GM21515 (cell line): ENCODE measurements around the gene SBK2.

Experiments used
- ATAC-seq: cut with Tn5 transposase; IDR thresholded peaks from one replicate; pipeline ENCODE4 v1.9.1; 2021; ENCODE audit not compliant: unreplicated experiment

SBK2 gene

DNA sequence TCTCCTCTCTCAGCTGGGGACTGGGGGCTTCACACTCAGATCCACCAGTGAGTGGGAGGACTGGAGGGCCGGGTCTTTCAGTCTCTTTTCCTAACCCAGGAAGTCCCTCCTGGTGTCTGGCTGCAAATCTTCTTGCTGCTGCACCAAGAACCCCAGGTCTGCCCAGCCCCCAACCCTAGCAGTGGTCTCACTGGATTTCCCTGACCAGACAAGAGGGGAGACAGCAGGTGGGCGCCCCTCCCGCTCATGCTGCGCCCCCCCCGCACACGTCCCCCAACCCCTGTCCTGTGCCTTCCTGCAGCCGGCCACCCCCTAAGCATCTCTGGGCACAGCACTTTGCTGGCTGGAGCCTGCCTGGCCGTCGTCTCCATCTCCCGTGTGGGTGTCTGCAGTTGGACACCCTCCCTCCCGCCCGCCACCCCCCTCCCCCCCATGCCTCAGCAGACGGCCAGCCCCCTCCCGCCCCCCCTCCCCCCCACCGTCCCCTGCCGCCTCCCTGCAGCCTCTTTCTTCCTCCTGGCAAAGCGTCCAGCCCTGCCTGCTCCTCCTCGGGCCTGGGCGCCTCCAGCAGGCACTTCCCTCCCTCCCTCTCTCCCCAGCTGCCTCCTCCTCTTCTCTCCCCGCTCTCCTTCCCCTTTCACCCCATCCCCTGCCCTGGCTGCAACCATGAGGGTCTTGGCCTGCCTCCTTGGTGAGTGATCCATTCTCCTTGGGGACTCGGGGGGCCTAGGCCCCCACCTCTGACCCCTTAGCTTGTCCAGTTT is 48.8 kb downstream of the SBK2 start, which contains the start of gene SSC5D:
SSC5D (plus strand) TSS at position 513 of the 764 bp plus-strand sequence; CDS start at position 667, 154 bp downstream.
- ATAC-seq: no peak

DNA sequence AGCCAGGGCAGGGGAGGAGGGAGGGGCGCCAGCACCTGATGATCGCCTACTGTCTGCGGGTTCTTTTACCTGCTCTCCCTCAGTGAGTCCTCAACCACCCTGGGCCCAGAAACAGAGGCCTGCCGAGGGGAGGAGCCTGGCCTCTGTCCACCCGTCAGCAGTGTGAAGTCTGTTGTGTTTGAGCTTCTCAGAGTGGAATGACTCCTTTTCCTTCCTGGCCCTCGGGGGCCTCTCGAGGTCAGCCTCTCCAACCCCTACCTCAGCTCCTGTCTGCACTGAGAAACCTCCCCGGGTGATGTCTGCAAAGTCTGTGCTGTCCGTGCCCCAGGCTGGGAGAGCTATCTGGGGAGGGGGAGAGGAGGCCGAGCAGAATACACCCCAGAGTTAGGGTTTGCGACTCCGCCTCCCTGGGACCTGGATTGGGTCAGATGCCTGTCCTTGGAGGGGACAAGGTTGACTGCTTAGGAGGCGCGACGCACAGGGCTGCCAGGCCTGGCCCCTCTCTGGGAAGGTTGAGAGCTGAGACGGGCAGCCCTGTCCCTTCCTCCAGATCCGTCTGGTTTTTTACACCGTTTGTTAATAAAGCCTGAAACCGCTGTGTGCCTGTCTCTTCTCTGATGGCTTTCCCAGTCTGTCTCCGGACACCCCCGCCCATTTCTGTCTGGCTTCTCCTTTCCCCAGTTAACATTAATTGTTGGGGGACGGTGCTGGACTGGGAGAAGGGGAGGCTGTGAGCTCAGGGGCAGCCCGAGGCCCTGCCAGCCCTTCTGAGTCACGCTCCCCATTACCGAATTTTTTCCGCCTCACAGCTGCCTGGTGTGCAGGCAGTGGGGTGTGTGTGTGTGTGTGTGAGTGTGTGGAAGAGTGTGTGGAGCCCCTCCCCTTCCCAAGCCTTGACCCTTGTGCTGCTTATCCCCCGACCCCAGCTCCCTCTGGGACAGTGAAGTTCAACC is 49.7 kb downstream of the SBK2 start:
- no peak for ATAC-seq

DNA sequence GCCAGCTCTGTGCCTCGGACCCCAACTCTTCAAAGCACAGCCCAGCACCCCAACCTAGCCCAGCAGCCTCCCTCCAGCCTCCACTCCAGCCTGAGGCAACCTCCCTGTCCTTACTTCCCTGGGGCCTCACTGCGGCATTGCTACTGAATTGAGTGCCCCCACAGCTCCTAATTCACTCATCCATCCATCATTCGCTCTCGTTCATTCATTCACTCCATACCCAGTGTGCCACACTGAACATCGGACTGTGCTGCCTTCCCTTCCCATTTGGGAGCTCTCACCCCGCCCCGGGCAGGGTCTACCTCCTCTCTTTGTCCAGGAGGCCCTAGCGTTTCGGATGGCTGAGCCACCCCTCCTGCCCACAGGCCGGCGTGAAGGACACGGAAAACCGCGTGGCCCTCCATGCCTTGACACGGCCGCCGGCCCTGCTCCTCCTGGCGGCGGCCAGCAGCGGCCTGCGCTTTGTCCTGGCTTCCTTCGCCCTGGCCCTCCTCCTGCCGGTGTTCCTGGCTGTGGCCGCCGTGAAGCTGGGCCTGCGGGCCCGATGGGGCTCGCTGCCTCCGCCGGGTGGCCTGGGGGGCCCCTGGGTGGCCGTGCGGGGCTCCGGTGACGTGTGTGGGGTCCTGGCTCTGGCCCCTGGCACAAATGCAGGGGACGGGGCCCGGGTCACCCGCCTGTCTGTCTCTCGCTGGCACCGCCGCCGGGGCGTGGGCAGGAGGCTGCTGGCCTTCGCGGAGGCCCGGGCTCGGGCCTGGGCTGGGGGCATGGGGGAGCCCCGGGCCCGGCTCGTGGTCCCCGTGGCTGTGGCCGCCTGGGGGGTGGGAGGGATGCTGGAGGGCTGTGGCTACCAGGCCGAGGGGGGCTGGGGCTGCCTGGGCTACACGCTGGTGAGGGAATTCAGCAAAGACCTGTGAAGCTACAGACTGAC is 50.6 kb downstream of the SBK2 start:
- ATAC-seq: no peak

DNA sequence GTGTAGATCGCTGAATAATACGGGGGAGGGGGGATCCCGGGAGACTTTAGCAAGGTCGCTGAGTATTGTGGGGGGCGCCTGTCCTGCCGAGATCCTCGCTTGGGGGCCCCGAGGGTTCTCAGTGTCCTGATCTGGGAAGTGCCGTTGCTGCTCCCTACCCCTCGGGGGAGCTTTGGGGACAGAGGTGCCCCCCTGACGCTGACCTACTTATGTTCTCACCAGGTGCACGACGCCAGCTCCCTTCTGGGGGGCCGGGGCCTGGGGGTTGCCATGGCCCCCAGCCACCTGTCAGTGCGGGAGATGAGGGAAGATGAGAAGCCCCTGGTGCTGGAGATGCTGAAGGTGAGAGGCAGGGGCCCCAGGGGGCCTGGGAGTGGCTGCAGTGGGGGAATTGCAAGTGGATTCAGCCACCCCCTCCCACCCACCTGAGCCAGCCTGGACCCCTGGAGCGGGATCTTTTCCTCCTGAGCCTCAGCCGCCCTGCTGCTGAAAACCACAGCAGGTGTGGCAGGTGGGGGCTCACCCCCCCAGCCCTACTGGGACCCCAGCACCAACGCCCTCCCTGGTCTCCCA is 51.4 kb downstream of the SBK2 start:
- ATAC-seq: no peak

DNA sequence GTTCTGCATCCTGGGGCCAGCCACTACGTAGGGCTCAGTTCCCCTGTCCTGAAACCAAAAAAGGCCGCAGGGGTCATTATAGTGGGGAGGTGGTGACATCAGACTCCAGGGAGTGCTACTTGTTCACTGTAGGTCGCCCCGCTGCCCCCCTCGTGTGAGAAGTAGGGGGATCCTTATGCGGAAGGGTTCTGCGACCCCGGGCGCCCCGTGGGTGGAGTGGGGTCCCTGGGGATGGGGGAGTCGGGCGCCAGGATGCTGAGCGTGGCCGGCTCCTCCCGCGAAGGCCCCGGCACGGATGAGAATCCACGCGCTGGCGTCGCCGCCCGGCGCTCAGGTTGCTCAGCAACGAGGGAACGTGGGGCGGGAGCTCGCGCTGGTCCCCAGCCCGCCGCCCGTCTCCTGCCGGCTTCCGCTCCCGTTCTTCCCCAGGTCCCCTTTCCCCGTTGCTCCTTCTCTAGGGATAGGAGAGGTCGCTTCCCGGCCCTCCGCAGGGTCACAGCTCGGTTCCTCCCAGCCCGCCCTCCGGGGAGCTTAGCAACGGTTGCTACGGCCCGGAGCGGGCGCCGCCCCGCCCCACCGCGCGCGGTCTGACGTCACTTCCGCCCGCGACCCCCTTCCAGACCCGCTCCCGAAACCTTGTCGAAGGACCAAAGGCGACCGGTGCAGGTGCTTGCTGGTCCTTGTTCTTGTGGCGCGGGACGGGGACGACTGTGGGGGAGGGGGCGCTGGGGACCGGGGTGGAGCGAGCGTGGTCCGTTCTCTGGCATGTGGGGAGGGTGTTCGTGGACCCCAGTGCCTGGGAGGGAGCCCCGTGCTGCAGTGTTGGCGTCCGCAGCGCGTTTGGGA is 52.1 kb downstream of the SBK2 start, which contains the start of gene NAT14:
NAT14 (plus strand) TSS at position 596 of the 846 bp plus-strand sequence. CDS start 521 bp downstream, outside the sequence.
- ATAC-seq: no peak

DNA sequence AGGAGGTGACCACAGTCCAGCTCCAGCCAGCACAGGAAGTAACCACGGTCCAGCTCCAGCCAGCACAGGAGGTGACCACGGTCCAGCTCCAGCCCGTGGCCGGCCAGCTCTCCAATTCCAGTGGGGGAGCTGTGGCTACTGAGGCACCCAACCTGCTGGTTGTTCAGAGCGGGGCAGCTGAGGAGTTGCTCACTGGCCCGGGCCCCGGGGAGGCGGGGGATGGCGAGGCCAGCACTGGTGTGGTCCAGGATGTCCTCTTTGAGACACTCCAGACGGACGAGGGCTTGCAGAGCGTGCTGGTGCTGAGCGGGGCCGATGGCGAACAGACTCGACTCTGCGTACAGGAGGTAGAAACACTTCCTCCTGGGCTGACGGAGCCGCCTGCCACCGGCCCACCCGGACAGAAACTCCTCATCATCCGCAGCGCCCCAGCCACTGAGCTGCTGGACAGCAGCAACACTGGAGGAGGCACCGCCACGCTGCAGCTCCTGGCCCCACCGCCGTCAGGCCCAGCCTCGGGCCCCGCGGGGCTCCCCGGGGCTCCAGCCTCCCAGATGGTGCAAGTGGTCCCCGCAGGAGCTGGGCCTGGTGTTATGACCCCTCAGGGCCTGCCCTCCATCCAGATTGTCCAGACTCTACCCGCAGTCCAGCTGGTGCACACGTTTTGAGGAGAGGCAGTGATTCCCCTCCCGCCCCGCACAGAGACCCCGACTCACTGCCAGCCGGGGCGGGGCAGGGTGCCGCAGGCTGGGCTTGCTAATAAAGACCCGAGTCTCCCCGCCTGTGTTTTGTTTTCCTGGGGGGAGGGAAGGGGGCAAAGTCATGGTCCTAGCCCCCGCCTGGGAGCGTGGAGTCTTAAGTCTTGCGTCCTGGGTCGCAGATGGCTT is 53.0 kb downstream of the SBK2 start:
- no peak for ATAC-seq

DNA sequence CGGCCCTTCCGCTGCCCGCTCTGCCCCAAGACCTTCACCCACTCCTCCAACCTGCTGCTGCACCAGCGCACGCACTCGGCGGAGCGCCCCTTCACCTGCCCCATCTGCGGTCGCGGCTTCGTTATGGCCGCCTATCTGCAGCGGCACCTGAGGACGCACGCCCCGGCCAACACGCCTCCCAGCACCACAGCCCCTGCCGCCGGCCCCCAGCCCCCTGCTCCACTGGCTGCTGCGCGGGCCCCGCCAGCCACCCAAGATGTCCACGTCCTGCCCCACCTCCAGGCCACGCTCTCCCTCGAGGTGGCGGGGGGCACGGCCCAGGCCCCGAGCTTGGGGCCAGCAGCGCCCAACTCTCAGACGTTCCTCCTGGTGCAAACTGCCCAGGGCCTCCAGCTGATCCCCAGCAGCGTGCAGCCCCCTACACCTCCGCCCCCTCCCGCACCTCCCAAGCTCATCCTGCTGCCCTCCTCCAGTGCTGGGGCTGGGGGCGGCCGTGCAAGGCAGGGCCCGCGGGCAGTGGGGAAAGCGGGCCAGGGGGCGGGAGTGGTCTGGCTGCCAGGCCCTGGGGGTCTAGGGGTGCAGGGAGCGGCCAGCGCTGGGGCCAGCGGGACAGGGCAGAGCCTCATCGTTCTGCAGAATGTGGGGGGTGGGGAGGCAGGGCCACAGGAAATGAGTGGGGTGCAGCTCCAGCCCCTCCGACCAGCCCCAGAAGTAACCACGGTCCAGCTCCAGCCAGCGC is 53.8 kb downstream of the SBK2 start:
- ATAC-seq: no peak

DNA sequence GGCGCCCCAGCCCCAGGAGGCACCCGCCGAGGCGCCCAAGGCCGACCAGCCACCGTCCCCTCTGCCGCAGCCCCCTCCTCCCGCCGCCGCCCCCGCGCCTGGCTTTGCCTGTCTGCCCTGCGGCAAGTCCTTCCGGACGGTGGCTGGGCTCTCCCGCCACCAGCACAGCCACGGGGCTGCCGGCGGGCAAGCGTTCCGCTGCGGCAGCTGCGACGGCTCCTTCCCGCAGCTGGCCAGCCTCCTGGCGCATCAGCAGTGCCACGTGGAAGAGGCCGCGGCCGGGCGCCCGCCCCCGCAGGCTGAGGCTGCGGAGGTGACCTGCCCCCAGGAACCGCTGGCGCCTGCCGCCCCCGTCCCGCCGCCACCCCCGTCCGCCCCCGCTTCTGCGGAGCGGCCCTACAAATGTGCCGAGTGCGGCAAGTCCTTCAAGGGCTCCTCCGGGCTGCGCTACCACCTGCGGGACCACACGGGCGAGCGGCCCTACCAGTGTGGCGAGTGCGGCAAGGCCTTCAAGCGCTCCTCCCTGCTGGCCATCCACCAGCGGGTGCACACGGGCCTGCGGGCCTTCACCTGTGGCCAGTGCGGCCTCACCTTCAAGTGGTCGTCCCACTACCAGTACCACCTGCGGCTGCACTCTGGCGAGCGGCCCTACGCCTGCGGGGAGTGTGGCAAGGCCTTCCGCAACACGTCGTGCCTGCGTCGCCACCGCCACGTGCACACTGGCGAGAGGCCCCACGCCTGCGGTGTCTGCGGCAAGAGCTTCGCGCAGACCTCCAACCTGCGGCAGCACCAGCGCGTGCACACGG is 54.6 kb downstream of the SBK2 start:
- ATAC-seq: no peak

DNA sequence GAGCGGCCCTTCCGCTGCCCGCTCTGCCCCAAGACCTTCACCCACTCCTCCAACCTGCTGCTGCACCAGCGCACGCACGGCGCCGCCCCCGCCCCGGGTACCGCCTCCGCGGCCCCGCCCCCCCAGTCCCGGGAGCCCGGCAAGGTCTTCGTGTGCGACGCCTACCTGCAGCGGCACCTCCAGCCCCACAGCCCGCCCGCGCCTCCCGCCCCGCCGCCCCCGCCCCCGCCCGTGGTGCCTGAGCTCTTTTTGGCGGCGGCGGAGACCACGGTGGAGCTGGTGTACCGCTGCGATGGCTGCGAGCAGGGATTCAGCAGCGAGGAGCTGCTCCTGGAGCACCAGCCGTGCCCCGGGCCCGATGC is 55.2 kb downstream of the SBK2 start:
- no peak for ATAC-seq

DNA sequence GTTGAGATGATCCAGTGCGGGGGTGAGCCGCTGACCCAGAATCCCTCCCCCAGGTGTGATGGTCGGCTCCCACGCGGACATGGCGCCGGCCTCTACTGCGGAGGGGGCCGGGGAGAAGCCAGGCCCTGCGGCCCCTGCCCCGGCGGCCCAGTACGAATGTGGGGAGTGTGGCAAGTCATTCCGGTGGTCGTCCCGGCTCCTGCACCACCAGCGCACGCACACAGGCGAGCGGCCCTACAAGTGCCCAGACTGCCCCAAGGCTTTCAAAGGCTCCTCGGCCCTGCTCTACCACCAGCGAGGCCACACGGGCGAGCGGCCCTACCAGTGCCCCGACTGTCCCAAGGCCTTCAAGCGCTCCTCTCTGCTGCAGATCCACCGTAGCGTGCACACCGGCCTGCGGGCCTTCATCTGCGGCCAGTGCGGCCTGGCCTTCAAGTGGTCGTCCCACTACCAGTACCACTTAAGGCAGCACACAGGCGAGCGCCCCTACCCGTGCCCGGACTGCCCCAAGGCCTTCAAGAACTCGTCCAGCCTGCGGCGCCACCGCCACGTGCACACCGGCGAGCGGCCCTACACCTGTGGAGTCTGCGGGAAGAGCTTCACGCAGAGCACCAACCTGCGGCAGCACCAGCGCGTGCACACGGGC is 55.7 kb downstream of the SBK2 start:
- no peak for ATAC-seq

DNA sequence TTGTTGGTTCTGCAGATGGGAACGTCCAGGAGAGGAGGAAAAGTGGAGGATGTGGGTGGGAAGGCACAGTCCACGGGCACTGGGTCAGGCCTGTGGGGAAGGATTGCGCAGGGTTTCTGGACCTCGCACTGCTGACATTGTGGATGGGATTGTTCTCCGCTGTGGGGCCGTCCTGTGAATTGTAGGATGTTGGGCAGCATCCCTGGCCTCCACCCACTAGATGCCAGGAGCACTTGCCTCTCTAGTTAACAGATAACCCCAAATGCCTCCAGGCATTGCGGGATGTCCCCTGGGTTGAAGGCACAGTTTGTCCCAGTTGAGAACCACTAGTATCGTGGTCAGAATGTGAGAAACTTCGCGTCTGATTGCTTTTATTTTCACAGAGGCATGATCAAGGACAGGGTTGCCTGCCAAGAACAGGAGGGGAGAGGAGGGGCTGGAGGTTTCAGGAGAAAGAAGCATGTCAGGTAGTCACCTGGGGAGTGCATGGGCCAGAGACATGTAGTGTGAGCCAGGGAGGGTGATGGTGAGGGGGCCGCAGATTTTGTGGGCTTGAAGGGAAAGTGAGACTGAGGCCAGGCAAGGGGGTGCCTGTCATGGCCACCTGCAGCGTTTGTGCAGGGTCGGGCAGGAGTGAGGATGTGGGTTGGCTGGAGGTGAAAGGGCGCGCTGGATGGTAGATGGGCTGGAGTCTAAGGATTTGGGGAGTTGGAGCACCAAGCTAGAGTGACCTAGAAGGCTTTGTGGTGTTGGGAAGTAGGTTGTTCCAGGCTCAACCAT is 57.3 kb downstream of the SBK2 start:
- ATAC-seq: no peak

DNA sequence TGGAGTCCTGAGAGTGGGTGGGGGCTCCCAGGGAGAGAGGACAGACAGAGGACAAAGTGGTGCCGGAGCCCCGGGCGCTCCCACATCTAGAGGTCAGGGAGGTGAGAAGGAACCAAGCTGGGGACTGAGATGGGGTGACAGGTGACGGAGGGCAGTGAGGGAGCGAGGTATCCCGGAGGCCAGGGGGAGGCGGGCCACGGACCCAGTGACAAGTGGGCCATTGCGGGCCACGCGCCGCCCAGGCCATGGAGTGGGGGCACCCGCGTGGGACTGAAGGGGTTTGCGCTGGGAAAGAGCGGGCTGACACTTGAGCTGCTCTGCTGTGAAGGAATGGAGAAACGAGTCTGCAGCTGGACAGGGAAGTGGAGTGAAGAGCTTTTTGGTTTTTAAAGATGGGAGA is 57.9 kb downstream of the SBK2 start:
- no peak for ATAC-seq
